H1 (cell line): ENCODE data around the gene ACAP2.

Source experiments
- CHD2 ChIP-seq: IDR thresholded peaks from 2 replicates; pipeline ENCODE4 v1.6.1; 2012; ENCODE audit warnings: low read length, improper control_type of control experiment
- JUND ChIP-seq: IDR thresholded peaks from 2 replicates; pipeline ENCODE4 v1.6.1; 2011; ENCODE audit warnings: mild to moderate bottlenecking, improper control_type of control experiment, low read length
- POLR2A ChIP-seq, 2 experiments: IDR thresholded peaks; 1 replicate in 1 of 2; 2 replicates in 1 of 2; pipeline ENCODE4 v1.6.1; 2011; ENCODE audit warnings: low read depth in 2 of 2, low read length in 2 of 2, mild to moderate bottlenecking in 2 of 2; ENCODE audit errors: control extremely low read depth in 1 of 2
- SP1 ChIP-seq: IDR thresholded peaks from 2 replicates; pipeline ENCODE4 v1.6.1; 2011; ENCODE audit warnings: low read depth, low read length
- SRF ChIP-seq: IDR thresholded peaks from 2 replicates; pipeline ENCODE4 v1.6.1; 2011; ENCODE audit warnings: mild to moderate bottlenecking, low read depth, low read length, moderate library complexity
- YY1 ChIP-seq: IDR thresholded peaks from 2 replicates; pipeline ENCODE4 v1.6.1; 2011; ENCODE audit warnings: low read depth, mild to moderate bottlenecking, low read length
- TF ChIP-seq, protein P1 (sequence below), 3 experiments: IDR thresholded peaks; 1 replicate in 2 of 3; 2 replicates in 1 of 3; pipeline versions ENCODE4 v1.5.1 to v1.6.1; 2011; ENCODE audit warnings: low read length in 3 of 3, mild to moderate bottlenecking in 3 of 3, inconsistent platforms in 2 of 3, low read depth in 1 of 3, moderate library complexity in 1 of 3; ENCODE audit not compliant: insufficient read depth in 1 of 3; ENCODE audit errors: control extremely low read depth in 1 of 3

DNA sequence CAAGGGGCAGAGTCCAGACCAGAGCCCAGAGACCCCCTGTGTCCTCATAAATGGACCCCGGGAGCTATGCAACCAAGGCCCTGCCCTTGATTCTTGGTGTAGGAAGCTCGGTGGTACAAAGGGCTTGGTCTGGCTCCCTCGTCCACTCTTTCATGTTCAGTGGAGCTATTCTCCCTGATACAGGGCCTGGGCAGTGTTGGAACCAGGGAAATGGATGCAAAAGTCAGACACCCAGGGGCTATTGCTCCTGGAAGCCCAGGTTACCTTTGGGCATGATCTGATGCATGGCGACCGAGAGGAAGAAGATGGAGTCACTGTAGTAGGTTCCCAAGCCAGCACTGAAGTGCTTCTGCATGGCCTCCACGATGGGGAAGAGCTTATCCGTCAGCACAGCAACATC, 216.4 kb downstream of the ACAP2 start:
- TF ChIP-seq, protein P1, sequence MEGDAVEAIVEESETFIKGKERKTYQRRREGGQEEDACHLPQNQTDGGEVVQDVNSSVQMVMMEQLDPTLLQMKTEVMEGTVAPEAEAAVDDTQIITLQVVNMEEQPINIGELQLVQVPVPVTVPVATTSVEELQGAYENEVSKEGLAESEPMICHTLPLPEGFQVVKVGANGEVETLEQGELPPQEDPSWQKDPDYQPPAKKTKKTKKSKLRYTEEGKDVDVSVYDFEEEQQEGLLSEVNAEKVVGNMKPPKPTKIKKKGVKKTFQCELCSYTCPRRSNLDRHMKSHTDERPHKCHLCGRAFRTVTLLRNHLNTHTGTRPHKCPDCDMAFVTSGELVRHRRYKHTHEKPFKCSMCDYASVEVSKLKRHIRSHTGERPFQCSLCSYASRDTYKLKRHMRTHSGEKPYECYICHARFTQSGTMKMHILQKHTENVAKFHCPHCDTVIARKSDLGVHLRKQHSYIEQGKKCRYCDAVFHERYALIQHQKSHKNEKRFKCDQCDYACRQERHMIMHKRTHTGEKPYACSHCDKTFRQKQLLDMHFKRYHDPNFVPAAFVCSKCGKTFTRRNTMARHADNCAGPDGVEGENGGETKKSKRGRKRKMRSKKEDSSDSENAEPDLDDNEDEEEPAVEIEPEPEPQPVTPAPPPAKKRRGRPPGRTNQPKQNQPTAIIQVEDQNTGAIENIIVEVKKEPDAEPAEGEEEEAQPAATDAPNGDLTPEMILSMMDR (IDR thresholded peaks at IDR 0.05; ENCODE audit: control extremely low read depth in 1 of 3, insufficient read depth in 1 of 3, low read depth in 1 of 3, low read length in 3 of 3), result no peak
- TF ChIP-seq POLR2A (IDR thresholded peaks at IDR 0.05; ENCODE audit: control extremely low read depth in 1 of 2, low read depth in 2 of 2, low read length in 2 of 2), result no peak
- no peak for TF ChIP-seq SP1
- no peak for TF ChIP-seq JUND
- no peak for TF ChIP-seq YY1
- TF ChIP-seq SRF, result no peak
- no peak for TF ChIP-seq CHD2
